KOPT-K1 (cell line): ENCODE measurements around the gene MBNL1.

Experiments
- H3K27ac ChIP-seq: fragments of 200-600 bp; sonication (generic); 2 replicates; pipeline ENCODE4 v1.5.1; 2016; ENCODE audit warnings: antibody characterized with exemption, mild to moderate bottlenecking, low read depth, low read length; ENCODE audit not compliant: poor library complexity, severe bottlenecking
- H3K36me3 ChIP-seq: fragments of 200-600 bp; sonication (generic); 2 replicates; pipeline ENCODE4 v1.5.1; 2017; ENCODE audit warnings: antibody characterized with exemption, mild to moderate bottlenecking, low read length, moderate library complexity; ENCODE audit not compliant: insufficient read depth
- H3K9me3 ChIP-seq: fragments of 200-600 bp; sonication (generic); 2 replicates; pipeline ENCODE4 v1.5.1; 2017; ENCODE audit warnings: antibody characterized with exemption, low read length, mild to moderate bottlenecking; ENCODE audit not compliant: insufficient read depth, poor library complexity, severe bottlenecking

Gene MBNL1

DNA sequence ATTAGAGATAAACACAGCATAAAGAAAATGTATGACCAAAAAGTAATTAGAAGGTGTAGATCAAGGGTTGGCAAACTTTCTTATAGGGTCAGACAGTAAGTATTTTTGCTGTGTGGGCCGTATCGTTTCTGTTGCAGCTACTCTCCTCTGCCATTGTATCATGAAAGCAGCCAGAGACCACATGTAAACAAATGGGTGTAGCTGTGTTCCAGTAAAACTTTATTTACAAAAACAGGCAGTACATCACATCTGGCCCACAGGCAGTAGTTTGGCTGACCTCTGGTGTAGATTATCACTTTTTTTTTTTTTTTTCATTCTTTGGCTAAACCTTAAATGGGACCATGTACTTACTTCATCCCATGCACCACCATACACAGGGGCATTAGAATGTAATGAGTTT is 190.8 kb downstream of the MBNL1 start:
- H3K9me3 ChIP-seq: no peaks in the 10 kb centered on the region
- peaks cover 96% of the 10 kb centered on the region for H3K36me3 ChIP-seq
- H3K27ac ChIP-seq: no peak overlapping the region

- peaks cover 98% of the 10 kb centered on the region for H3K36me3 ChIP-seq
- no peak overlapping the region for H3K27ac ChIP-seq
Measured at GRCh38 chr3:152460936-152461335, 192.2 kb downstream of the MBNL1 start.

GRCh38 chr3:152461460-152461859 is 192.7 kb downstream of the MBNL1 start:
- Histone ChIP-seq H3K27ac (no peak overlapping the region), H3K36me3 (peaks cover 98% of the 10 kb centered on the region)

More at GRCh38 chr3:152460936-152461335, 192.2 kb downstream of the MBNL1 start:
- H3K9me3 ChIP-seq: no peaks in the 10 kb centered on the region

GRCh38 chr3:152466784-152467183 is 198.1 kb downstream of the MBNL1 start:
- no peak overlapping the region for H3K27ac ChIP-seq
- no peaks in the 10 kb centered on the region for H3K9me3 ChIP-seq
- H3K36me3 ChIP-seq: peaks cover 63% of the 10 kb centered on the region

More at GRCh38 chr3:152461460-152461859, 192.7 kb downstream of the MBNL1 start:
- H3K9me3 ChIP-seq: no peaks in the 10 kb centered on the region

GRCh38 chr3:152469248-152470025 is 200.7 kb downstream of the MBNL1 start:
- no peak overlapping the region for H3K27ac ChIP-seq
- H3K36me3 ChIP-seq: peaks cover 38% of the 10 kb centered on the region
- no peaks in the 10 kb centered on the region for H3K9me3 ChIP-seq

DNA sequence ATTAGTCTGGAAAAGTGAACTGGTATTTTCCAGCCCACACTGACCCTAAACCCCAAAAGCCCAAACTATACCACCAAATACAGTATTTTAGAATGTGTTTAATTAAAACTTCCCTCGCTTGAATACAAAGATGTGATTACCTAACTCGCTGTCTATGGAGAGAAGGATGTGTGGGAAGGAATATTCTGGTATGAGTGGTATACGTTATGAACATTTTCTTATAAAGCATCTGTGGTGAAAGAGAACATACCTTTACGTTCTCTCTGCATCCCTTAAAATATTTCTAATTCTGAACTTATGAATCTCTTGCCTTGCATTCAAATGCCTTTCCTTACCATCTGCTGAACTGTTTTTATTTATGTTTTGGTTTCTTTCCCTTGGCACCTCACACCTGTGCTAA is 201.4 kb downstream of the MBNL1 start:
- H3K36me3 ChIP-seq: peaks cover 31% of the 10 kb centered on the region
- H3K9me3 ChIP-seq: no peaks in the 10 kb centered on the region
- H3K27ac ChIP-seq: no peak overlapping the region

- Histone ChIP-seq H3K9me3 (no peaks in the 10 kb centered on the region), H3K27ac (no peak overlapping the region), H3K36me3 (peaks cover 23% of the 10 kb centered on the region)
Measured at GRCh38 chr3:152470893-152471292, 202.2 kb downstream of the MBNL1 start.

GRCh38 chr3:152471814-152472671 is 203.3 kb downstream of the MBNL1 start:
- H3K27ac ChIP-seq: no peak overlapping the region
- H3K9me3 ChIP-seq: no peaks in the 10 kb centered on the region
- H3K36me3 ChIP-seq: peaks cover 12% of the 10 kb centered on the region; the same call in 1 of the 2 replicates

DNA sequence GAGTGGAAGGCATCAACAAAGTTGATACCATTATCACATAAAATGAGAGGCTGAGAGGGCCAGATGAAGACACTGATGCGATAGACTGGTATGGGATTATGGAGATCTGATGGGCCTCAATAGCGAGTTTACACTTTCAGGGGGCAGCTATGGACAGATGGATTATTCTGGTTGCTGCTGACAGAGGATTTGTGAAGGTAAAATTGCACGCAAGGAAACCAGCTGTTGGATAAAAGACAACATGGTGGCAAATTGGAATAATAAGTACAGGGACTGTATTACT is 203.9 kb downstream of the MBNL1 start:
- Histone ChIP-seq H3K9me3 (no peaks in the 10 kb centered on the region), H3K27ac (no peak overlapping the region), H3K36me3 (peaks cover 6% of the 10 kb centered on the region; the same call in 1 of the 2 replicates)

DNA sequence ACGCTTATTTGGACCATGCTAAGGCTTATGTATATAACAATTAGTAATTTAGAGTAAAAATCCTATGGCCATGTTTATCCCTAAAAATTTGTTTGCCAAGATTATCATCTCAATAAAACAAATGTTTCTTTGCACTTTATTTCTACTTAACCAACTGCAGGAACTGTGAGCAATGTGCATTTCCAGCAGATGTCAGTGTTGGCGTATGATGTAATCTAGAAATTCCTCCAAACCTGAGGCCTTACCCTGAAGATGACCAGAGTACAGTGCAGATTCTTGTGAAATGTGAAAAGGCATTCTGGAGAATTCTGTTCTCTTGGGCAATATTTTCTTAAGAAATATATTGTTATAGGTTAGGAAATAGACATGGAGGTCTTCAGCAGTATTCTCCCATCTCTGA is 205.9 kb downstream of the MBNL1 start:
- H3K27ac ChIP-seq: no peak overlapping the region
- no peaks in the 10 kb centered on the region for H3K9me3 ChIP-seq
- no peaks in the 10 kb centered on the region for H3K36me3 ChIP-seq

- Histone ChIP-seq H3K36me3 (no peaks in the 10 kb centered on the region), H3K9me3 (no peaks in the 10 kb centered on the region), H3K27ac (no peak overlapping the region)
Measured at GRCh38 chr3:152477422-152477821, 208.7 kb downstream of the MBNL1 start.

DNA sequence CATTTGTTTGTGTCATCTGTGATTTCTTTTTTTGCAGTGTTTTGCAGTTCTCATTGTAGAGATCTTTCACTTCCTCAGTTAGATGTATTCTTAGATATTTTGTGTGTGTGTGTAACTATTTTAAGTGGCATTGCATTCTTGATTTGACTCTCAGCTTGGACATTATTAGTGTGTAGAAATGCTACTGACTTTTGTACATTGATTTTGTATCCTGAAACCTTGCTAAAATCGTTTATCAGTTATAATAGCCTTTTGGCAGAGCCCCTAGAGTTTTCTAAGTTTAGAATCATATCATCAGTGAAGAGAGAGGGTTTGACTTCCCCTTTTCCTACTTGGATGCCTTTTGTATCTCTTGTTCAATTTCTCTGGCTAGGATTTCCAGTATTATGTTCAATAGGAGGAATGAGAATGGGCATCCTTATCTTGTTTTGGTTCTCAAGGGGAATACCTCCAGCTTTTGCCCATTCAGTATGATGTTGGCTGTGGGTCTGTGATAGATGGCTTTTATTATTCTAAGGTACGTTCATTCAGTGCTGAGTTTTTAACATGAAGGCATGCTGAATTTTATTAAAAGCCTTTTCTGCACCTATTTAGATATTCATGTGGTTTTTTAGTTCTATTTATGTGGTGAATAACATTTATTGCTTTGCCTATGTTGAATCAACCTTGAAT is 211.7 kb downstream of the MBNL1 start:
- no peaks in the 10 kb centered on the region for H3K36me3 ChIP-seq
- no peaks in the 10 kb centered on the region for H3K9me3 ChIP-seq
- no peak overlapping the region for H3K27ac ChIP-seq

DNA sequence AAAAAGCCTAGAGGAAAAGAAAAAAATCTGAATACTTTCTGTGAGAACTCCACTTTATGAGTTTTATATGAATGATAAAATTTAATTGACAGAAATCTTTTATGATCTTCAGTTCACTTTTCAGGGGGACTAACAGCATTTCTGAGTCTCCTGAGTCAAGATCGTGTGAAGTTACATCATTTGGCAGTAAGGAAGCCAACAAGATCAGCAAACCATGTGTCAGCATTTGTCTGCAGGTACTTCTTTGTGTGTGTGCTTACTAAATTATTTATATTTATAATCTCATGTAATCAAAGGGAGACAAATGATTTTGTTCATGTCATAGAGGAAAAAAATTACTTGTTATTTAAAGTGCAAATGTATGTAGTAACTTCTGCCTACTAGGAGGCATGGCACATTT is 217.6 kb downstream of the MBNL1 start:
- no peaks in the 10 kb centered on the region for H3K9me3 ChIP-seq
- no peak overlapping the region for H3K27ac ChIP-seq
- H3K36me3 ChIP-seq: no peaks in the 10 kb centered on the region

DNA sequence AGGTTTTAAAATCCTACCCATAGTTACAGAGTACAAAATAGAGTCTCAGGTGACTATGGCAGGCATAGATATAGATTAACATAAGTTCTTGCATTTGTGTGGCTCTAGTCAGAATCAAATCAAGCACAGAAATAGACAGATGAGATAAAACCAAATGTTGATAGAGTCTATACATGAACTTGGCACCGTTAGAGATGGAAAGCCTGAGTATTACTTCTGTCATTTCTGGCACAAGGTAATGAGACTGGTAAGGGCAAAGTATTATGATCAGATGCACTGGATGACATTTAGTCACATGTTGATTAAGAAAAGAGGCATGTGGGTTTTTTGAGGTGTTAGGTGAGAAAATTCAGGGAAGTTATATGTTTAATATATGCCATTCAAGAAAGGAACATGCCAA is 219.7 kb downstream of the MBNL1 start:
- Histone ChIP-seq H3K9me3 (no peaks in the 10 kb centered on the region), H3K27ac (no peak overlapping the region), H3K36me3 (no peaks in the 10 kb centered on the region)

DNA sequence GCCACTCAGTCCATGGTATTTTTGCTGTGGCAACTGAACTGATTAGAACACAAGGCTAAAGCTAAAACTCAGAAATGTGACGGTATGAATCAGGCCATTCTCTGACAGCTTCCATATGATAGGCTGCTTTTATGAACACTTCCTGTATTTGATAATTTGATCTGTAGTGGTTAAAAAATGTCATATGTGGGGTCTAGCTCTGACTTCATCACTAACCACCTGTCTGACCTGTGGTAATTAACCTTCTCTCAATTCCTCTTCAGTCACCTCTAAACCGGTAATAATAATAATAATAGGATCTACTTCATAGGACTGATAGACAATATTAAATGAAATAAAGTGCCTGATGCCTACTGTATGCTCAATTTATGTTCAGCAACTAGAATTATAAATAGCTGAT is 223.2 kb downstream of the MBNL1 start:
- no peaks in the 10 kb centered on the region for H3K36me3 ChIP-seq
- H3K9me3 ChIP-seq: no peaks in the 10 kb centered on the region
- no peak overlapping the region for H3K27ac ChIP-seq
